Panc1 (cell line): ENCODE results near the gene DPEP2. TPM values are rescaled to one million over a fixed set of nuclear protein-coding genes. Genes with fewer than 3 reads are reported as not detected.

Experiments
- ATAC-seq: fragments of 200-7000 bp; cut with Tn5 transposase; 2 replicates; pipeline ENCODE4 v1.9.1; 2020; ENCODE audit warnings: mild to moderate bottlenecking, moderate library complexity
- BruUV-seq: library from RNA; stranded (reverse); fragments of 400-500 nt; replicated peaks from 2 replicates; lab custom pipeline; 2021; lab: Mats Ljungman, UMichigan
- CTCF ChIA-PET: fragments of 300-600 bp; sonication (Branson Sonifier 250); formaldehyde crosslinking; loops from one replicate; lab custom pipeline; 2022; ENCODE audit warnings: antibody characterized with exemption; lab: Charles Lee
- POLR2A ChIA-PET: fragments of 300-600 bp; sonication (Branson Sonifier 250); formaldehyde crosslinking; loops from one replicate; lab custom pipeline; 2022; ENCODE audit warnings: antibody characterized with exemption; lab: Charles Lee
- DNase-seq: peaks from one replicate; pipeline ENCODE4 v3.0.0-alpha.2; 2010; ENCODE audit warnings: low read depth, low spot score
- H3K27ac ChIP-seq: 2 replicates; pipeline ENCODE4 v1.5.1; 2011; ENCODE audit warnings: mild to moderate bottlenecking, low read length, inconsistent platforms
- H3K27me3 ChIP-seq: fragments of 200-500 bp; sonication (Bioruptor generic); 2 replicates; pipeline ENCODE4 v1.6.0; 2014; ENCODE audit warnings: low read length, inconsistent platforms; ENCODE audit not compliant: control insufficient read depth, insufficient read depth
- H3K36me3 ChIP-seq: fragments of 200-500 bp; sonication (Bioruptor generic); 2 replicates; pipeline ENCODE4 v1.5.1; 2014; ENCODE audit warnings: inconsistent platforms, mild to moderate bottlenecking, low read length, moderate library complexity; ENCODE audit not compliant: control insufficient read depth, insufficient read depth
- H3K4me1 ChIP-seq: 2 replicates; pipeline ENCODE4 v1.5.1; 2011; ENCODE audit warnings: inconsistent platforms, mild to moderate bottlenecking, low read length, moderate library complexity; ENCODE audit not compliant: control insufficient read depth, insufficient read depth
- H3K4me3 ChIP-seq, 2 experiments: 2 replicates each; pipeline ENCODE4 v1.5.1; 2011 to 2012; ENCODE audit warnings: low read depth in 2 of 2, low read length in 2 of 2, mild to moderate bottlenecking in 2 of 2, inconsistent platforms in 1 of 2, moderate library complexity in 1 of 2
- H3K9me3 ChIP-seq: fragments of 200-500 bp; sonication (Bioruptor generic); 2 replicates; pipeline ENCODE4 v1.5.1; 2014; ENCODE audit warnings: low read depth, mild to moderate bottlenecking, inconsistent platforms, low read length, moderate library complexity; ENCODE audit not compliant: control insufficient read depth, insufficient read depth
- POLR2AphosphoS5 ChIP-seq: IDR thresholded peaks from 2 replicates; pipeline ENCODE4 v1.6.1; 2012; ENCODE audit warnings: mild to moderate bottlenecking, low read depth, low read length, moderate library complexity
- SIN3A ChIP-seq: IDR thresholded peaks from 2 replicates; pipeline ENCODE4 v1.6.1; 2012; ENCODE audit warnings: low read depth, mild to moderate bottlenecking, low read length, moderate library complexity, borderline replicate concordance; ENCODE audit not compliant: insufficient read depth
- TCF7L2 ChIP-seq: IDR thresholded peaks from 2 replicates; pipeline ENCODE4 v1.6.1; 2011; ENCODE audit warnings: mild to moderate bottlenecking, low read depth, low read length, inconsistent platforms
- in situ Hi-C: cut with HindIII; loops from 2 replicates; pipeline ENCODE4 v1.10.0; 2016; ENCODE audit warnings: low sequenced_read_pairs, low pct_unique_long_range_greater_than_20kb
- intact Hi-C: fragments of 100-400 bp; cut with micrococcal nuclease; formaldehyde crosslinking; loops from one replicate; pipeline ENCODE4 v1.10.0; 2022; ENCODE audit not compliant: unreplicated experiment
- total RNA-seq: library from RNA; stranded (reverse); gene quantifications from one replicate; pipeline ENCODE4 v1.2.1, GENCODE V29; 2021; ENCODE audit not compliant: unreplicated experiment
- TF ChIP-seq, protein P1 (sequence below): fragments of 450-650 bp; IDR thresholded peaks from 2 replicates; pipeline ENCODE4 v1.5.1; 2017; ENCODE audit warnings: mild to moderate bottlenecking
- TF ChIP-seq, protein P2 (sequence below), 2 experiments: IDR thresholded peaks; 2 replicates each; pipeline ENCODE4 v1.6.1; 2011 to 2012; ENCODE audit warnings: low read depth in 2 of 2, control low read depth in 1 of 2, low read length in 1 of 2, mild to moderate bottlenecking in 1 of 2, moderate library complexity in 1 of 2; ENCODE audit not compliant: insufficient read depth in 1 of 2

Gene DPEP2
- total RNA-seq, 1 experiment from 2014 or later = not detected

DNA sequence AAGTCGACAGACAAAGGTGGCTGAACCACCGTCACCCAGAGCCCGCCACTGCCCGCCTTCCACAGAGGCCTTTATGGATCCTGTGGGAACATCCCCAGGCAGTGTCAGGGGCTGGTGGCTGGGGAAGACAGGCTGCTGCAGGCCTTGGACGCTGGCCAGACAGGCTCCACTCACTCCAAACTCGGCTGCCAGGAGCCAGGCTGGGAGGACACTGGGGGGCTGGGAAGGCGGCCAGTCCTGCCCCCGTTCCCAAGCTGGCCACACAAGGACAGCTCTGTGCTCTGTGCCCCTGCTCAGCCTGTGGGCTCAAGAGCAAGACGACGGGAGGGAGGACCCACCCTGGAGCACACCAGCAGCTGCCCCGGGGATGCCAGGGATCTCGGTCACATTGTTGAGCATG is 47.8 kb downstream of the DPEP2 start:
- in situ Hi-C loops = no loop called here
- CTCF ChIA-PET = interaction anchor here (0.6 kb wide), 1 partner anchor 12 kb away, joined by 3 read pairs; no protein-coding TSS in a partner anchor
- no peaks in the 10 kb centered on the region for H3K36me3 ChIP-seq
- DNase-seq = no peak
- intact Hi-C loops = no loop called here
- H3K27me3 ChIP-seq = no peaks in the 10 kb centered on the region
- no peak overlapping the region for H3K4me3 ChIP-seq
- BruUV-seq = no TSS peak
- H3K4me1 ChIP-seq = no peaks in the 10 kb centered on the region
- no peaks in the 10 kb centered on the region for H3K9me3 ChIP-seq
- no peak overlapping the region for H3K27ac ChIP-seq
- ATAC-seq = no peak
- TF ChIP-seq POLR2AphosphoS5 = no peak
- no peak for TF ChIP-seq TCF7L2
- TF ChIP-seq, protein P1, sequence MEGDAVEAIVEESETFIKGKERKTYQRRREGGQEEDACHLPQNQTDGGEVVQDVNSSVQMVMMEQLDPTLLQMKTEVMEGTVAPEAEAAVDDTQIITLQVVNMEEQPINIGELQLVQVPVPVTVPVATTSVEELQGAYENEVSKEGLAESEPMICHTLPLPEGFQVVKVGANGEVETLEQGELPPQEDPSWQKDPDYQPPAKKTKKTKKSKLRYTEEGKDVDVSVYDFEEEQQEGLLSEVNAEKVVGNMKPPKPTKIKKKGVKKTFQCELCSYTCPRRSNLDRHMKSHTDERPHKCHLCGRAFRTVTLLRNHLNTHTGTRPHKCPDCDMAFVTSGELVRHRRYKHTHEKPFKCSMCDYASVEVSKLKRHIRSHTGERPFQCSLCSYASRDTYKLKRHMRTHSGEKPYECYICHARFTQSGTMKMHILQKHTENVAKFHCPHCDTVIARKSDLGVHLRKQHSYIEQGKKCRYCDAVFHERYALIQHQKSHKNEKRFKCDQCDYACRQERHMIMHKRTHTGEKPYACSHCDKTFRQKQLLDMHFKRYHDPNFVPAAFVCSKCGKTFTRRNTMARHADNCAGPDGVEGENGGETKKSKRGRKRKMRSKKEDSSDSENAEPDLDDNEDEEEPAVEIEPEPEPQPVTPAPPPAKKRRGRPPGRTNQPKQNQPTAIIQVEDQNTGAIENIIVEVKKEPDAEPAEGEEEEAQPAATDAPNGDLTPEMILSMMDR = no peak
- TF ChIP-seq, protein P2, sequence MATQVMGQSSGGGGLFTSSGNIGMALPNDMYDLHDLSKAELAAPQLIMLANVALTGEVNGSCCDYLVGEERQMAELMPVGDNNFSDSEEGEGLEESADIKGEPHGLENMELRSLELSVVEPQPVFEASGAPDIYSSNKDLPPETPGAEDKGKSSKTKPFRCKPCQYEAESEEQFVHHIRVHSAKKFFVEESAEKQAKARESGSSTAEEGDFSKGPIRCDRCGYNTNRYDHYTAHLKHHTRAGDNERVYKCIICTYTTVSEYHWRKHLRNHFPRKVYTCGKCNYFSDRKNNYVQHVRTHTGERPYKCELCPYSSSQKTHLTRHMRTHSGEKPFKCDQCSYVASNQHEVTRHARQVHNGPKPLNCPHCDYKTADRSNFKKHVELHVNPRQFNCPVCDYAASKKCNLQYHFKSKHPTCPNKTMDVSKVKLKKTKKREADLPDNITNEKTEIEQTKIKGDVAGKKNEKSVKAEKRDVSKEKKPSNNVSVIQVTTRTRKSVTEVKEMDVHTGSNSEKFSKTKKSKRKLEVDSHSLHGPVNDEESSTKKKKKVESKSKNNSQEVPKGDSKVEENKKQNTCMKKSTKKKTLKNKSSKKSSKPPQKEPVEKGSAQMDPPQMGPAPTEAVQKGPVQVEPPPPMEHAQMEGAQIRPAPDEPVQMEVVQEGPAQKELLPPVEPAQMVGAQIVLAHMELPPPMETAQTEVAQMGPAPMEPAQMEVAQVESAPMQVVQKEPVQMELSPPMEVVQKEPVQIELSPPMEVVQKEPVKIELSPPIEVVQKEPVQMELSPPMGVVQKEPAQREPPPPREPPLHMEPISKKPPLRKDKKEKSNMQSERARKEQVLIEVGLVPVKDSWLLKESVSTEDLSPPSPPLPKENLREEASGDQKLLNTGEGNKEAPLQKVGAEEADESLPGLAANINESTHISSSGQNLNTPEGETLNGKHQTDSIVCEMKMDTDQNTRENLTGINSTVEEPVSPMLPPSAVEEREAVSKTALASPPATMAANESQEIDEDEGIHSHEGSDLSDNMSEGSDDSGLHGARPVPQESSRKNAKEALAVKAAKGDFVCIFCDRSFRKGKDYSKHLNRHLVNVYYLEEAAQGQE (IDR thresholded peaks at IDR 0.05; ENCODE audit: insufficient read depth in 1 of 2, low read depth in 2 of 2, low read length in 1 of 2) = no peak
- no peak for TF ChIP-seq SIN3A
- POLR2A ChIA-PET = no interaction called here

DNA sequence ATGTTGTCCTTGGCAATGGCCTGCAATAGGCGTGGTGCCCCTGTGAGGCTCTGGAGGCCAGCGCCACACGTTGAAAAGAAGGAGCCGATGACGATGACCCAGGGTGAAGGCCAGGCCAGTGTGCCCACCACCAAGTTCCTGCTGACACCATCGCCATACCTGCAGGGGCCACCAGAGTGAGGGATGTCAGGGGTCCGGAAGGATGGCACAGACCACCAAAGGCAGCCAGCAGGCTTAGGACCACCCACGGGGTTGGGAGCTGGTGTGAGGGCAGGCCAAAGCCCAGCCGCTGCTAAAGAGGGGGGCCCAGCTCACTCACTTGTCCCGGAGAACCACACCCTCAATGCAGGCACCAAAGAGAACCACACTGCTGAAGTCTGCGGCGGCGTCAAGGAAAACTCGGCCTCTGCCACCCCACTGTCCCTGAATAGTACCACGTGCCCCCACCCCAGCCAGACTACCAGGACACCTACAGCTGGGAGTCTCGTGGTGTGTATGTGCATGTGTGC is 48.9 kb downstream of the DPEP2 start:
- BruUV-seq = no TSS peak
- no peaks in the 10 kb centered on the region for H3K36me3 ChIP-seq
- no peaks in the 10 kb centered on the region for H3K27me3 ChIP-seq
- TF ChIP-seq TCF7L2 (no peak), POLR2AphosphoS5 (no peak), SIN3A (no peak)
- TF ChIP-seq, protein P2 (IDR thresholded peaks at IDR 0.05; ENCODE audit: insufficient read depth in 1 of 2, low read depth in 2 of 2, low read length in 1 of 2) = no peak
- TF ChIP-seq, protein P1 = no peak
- no peak overlapping the region for H3K4me3 ChIP-seq
- no peaks in the 10 kb centered on the region for H3K4me1 ChIP-seq
- H3K27ac ChIP-seq = no peak overlapping the region
- DNase-seq (no peak), ATAC-seq (no peak)
- CTCF ChIA-PET = interaction anchor here (0.6 kb wide), 1 partner anchor 173 kb away, joined by 6 read pairs; no protein-coding TSS in a partner anchor
- no peaks in the 10 kb centered on the region for H3K9me3 ChIP-seq
- intact Hi-C loops = no loop called here
- POLR2A ChIA-PET = no interaction called here
- in situ Hi-C loops = no loop called here
